Panc1 (cell line): ENCODE results near the gene CDYL2. TPM values are rescaled to one million over a fixed set of nuclear protein-coding genes. Genes with fewer than 3 reads are reported as not detected.

Source experiments
- ATAC-seq: fragments of 200-7000 bp; cut with Tn5 transposase; 2 replicates; pipeline ENCODE4 v1.9.1; 2020; ENCODE audit warnings: mild to moderate bottlenecking, moderate library complexity
- BruUV-seq: library from RNA; stranded (reverse); fragments of 400-500 nt; replicated peaks from 2 replicates; lab custom pipeline; 2021; lab: Mats Ljungman, UMichigan
- CTCF ChIA-PET: fragments of 300-600 bp; sonication (Branson Sonifier 250); formaldehyde crosslinking; loops from one replicate; lab custom pipeline; 2022; ENCODE audit warnings: antibody characterized with exemption; lab: Charles Lee
- POLR2A ChIA-PET: fragments of 300-600 bp; sonication (Branson Sonifier 250); formaldehyde crosslinking; loops from one replicate; lab custom pipeline; 2022; ENCODE audit warnings: antibody characterized with exemption; lab: Charles Lee
- DNase-seq: peaks from one replicate; pipeline ENCODE4 v3.0.0-alpha.2; 2010; ENCODE audit warnings: low read depth, low spot score
- H3K27ac ChIP-seq: 2 replicates; pipeline ENCODE4 v1.5.1; 2011; ENCODE audit warnings: mild to moderate bottlenecking, low read length, inconsistent platforms
- H3K27me3 ChIP-seq: fragments of 200-500 bp; sonication (Bioruptor generic); 2 replicates; pipeline ENCODE4 v1.6.0; 2014; ENCODE audit warnings: low read length, inconsistent platforms; ENCODE audit not compliant: control insufficient read depth, insufficient read depth
- H3K36me3 ChIP-seq: fragments of 200-500 bp; sonication (Bioruptor generic); 2 replicates; pipeline ENCODE4 v1.5.1; 2014; ENCODE audit warnings: inconsistent platforms, mild to moderate bottlenecking, low read length, moderate library complexity; ENCODE audit not compliant: control insufficient read depth, insufficient read depth
- H3K4me1 ChIP-seq: 2 replicates; pipeline ENCODE4 v1.5.1; 2011; ENCODE audit warnings: inconsistent platforms, mild to moderate bottlenecking, low read length, moderate library complexity; ENCODE audit not compliant: control insufficient read depth, insufficient read depth
- H3K4me3 ChIP-seq, 2 experiments: 2 replicates each; pipeline ENCODE4 v1.5.1; 2011 to 2012; ENCODE audit warnings: low read depth in 2 of 2, low read length in 2 of 2, mild to moderate bottlenecking in 2 of 2, inconsistent platforms in 1 of 2, moderate library complexity in 1 of 2
- H3K9me3 ChIP-seq: fragments of 200-500 bp; sonication (Bioruptor generic); 2 replicates; pipeline ENCODE4 v1.5.1; 2014; ENCODE audit warnings: low read depth, mild to moderate bottlenecking, inconsistent platforms, low read length, moderate library complexity; ENCODE audit not compliant: control insufficient read depth, insufficient read depth
- CTCF ChIP-seq: fragments of 450-650 bp; IDR thresholded peaks from 2 replicates; pipeline ENCODE4 v1.5.1; 2017; ENCODE audit warnings: mild to moderate bottlenecking
- POLR2AphosphoS5 ChIP-seq: IDR thresholded peaks from 2 replicates; pipeline ENCODE4 v1.6.1; 2012; ENCODE audit warnings: mild to moderate bottlenecking, low read depth, low read length, moderate library complexity
- REST ChIP-seq, 2 experiments: IDR thresholded peaks; 2 replicates each; pipeline ENCODE4 v1.6.1; 2011 to 2012; ENCODE audit warnings: low read depth in 2 of 2, control low read depth in 1 of 2, low read length in 1 of 2, mild to moderate bottlenecking in 1 of 2, moderate library complexity in 1 of 2; ENCODE audit not compliant: insufficient read depth in 1 of 2
- SIN3A ChIP-seq: IDR thresholded peaks from 2 replicates; pipeline ENCODE4 v1.6.1; 2012; ENCODE audit warnings: low read depth, mild to moderate bottlenecking, low read length, moderate library complexity, borderline replicate concordance; ENCODE audit not compliant: insufficient read depth
- TCF7L2 ChIP-seq: IDR thresholded peaks from 2 replicates; pipeline ENCODE4 v1.6.1; 2011; ENCODE audit warnings: mild to moderate bottlenecking, low read depth, low read length, inconsistent platforms
- in situ Hi-C: cut with HindIII; loops from 2 replicates; pipeline ENCODE4 v1.10.0; 2016; ENCODE audit warnings: low sequenced_read_pairs, low pct_unique_long_range_greater_than_20kb
- intact Hi-C: fragments of 100-400 bp; cut with micrococcal nuclease; formaldehyde crosslinking; loops from one replicate; pipeline ENCODE4 v1.10.0; 2022; ENCODE audit not compliant: unreplicated experiment
- total RNA-seq: library from RNA; stranded (reverse); gene quantifications from one replicate; pipeline ENCODE4 v1.2.1, GENCODE V29; 2021; ENCODE audit not compliant: unreplicated experiment

CDYL2 gene
- total RNA-seq, 1 experiment from 2014 or later: 6.1 TPM

- in situ Hi-C loops: no loop called here
- BruUV-seq: no TSS peak
- H3K27me3 ChIP-seq: no peaks in the 10 kb centered on the region
- no peak for ATAC-seq
- H3K36me3 ChIP-seq: no peaks in the 10 kb centered on the region
- no peaks in the 10 kb centered on the region; the same call in 1 of the 2 replicates for H3K4me1 ChIP-seq
- ChIA-PET CTCF (no interaction called here), POLR2A (no interaction called here)
- DNase-seq: no peak
- no peak overlapping the region for H3K4me3 ChIP-seq
- no peak overlapping the region for H3K27ac ChIP-seq
- TF ChIP-seq SIN3A (no peak), POLR2AphosphoS5 (no peak), CTCF (no peak), TCF7L2 (no peak), REST (IDR thresholded peaks at IDR 0.05; ENCODE audit: insufficient read depth in 1 of 2, low read depth in 2 of 2, low read length in 1 of 2) (no peak)
- H3K9me3 ChIP-seq: no peaks in the 10 kb centered on the region
- intact Hi-C loops: no loop called here
Observed at GRCh38 chr16:80620736-80621605, 183.4 kb downstream of the CDYL2 start.

- H3K4me3 ChIP-seq: no peak overlapping the region
- intact Hi-C loops: no loop called here
- CTCF ChIA-PET: no interaction called here
- no peaks in the 10 kb centered on the region for H3K27me3 ChIP-seq
- H3K36me3 ChIP-seq: no peaks in the 10 kb centered on the region
- POLR2A ChIA-PET: no interaction called here
- in situ Hi-C loops: no loop called here
- DNase-seq: no peak
- TF ChIP-seq POLR2AphosphoS5 (no peak), TCF7L2 (no peak), SIN3A (no peak), CTCF (no peak), REST (IDR thresholded peaks at IDR 0.05; ENCODE audit: insufficient read depth in 1 of 2, low read depth in 2 of 2, low read length in 1 of 2) (no peak)
- no peak for ATAC-seq
- no peaks in the 10 kb centered on the region for H3K9me3 ChIP-seq
- no peaks in the 10 kb centered on the region; the same call in 1 of the 2 replicates for H3K4me1 ChIP-seq
- BruUV-seq: no TSS peak
- H3K27ac ChIP-seq: no peak overlapping the region
Observed at GRCh38 chr16:80619824-80620223, 184.6 kb downstream of the CDYL2 start.
